GM12801 (cell line): Measurements from ENCODE around the gene AP1S2.

Experiments used
- TF ChIP-seq, protein P1 (sequence below): IDR thresholded peaks from one replicate; pipeline ENCODE4 v1.5.1; 2011; ENCODE audit warnings: control low read depth; ENCODE audit not compliant: insufficient read length; ENCODE audit errors: extremely low read depth

AP1S2 gene

DNA sequence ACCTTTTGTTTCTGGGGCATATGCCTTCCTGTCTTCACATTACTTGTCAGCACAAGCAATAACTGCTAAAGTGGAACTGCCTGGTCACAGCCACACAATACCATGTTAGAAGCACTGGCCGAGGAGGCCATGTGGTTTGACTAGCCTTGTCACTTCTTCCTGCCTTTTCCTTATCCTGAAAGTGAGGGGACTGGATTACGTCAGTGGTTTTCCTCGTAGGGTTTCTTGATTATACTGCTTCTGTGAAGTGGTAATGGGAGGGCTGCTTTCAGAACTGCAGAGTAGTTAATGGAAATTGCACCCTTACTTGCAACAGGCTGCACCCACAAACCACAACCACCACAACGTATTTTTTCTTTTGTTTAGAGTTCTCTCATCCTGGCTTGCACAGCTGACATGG, 37.7 kb downstream of the AP1S2 start:
- TF ChIP-seq, protein P1, sequence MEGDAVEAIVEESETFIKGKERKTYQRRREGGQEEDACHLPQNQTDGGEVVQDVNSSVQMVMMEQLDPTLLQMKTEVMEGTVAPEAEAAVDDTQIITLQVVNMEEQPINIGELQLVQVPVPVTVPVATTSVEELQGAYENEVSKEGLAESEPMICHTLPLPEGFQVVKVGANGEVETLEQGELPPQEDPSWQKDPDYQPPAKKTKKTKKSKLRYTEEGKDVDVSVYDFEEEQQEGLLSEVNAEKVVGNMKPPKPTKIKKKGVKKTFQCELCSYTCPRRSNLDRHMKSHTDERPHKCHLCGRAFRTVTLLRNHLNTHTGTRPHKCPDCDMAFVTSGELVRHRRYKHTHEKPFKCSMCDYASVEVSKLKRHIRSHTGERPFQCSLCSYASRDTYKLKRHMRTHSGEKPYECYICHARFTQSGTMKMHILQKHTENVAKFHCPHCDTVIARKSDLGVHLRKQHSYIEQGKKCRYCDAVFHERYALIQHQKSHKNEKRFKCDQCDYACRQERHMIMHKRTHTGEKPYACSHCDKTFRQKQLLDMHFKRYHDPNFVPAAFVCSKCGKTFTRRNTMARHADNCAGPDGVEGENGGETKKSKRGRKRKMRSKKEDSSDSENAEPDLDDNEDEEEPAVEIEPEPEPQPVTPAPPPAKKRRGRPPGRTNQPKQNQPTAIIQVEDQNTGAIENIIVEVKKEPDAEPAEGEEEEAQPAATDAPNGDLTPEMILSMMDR, result no peak

DNA sequence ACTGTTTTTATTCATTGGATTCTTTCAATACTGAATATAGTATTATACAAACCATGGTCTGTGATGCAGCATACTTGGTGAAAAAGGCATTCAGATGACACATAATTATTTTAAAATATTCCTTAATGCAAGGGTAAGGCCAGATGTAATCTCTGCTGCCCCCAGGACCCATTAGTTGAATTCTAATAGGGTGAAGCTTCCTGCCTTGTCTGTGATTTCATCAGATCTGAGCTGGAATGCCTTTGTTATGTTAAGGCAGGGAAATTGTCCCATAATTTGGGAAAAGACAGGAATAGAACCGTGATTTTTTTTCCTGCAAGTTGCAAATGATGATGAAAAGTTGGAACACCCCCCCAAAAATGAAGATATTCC, 38.2 kb downstream of the AP1S2 start:
- TF ChIP-seq, protein P1, result no peak

DNA sequence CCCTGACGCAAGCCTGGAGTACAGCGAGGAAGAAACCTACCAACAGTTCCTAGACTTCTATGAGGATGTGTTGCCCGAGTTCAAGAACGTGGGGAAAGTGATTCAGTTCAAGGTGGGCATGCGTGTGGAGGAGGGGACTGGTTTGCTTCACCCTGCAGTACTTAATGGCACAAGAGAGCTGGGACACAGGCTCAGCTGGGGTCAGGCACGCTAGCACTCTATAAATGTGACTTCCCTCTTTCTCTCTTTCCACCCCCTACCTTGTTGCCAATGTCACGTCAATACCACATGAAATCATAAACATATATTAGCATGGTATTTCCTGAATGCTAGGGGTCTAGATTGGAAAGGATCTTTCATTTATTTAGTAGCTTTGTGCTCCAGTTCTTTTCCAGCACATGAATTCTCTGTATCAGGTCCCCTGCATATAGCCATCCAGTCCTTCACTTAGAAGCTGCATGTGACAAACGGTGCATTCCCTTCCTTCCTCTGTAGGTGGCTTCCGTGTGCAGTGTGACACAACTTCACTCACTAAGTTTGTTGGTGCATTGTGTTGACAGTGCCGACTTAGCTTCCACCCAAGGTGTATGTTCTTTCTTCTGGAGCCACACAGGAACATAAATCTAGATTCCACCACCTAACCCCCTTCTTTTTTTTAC, 38.7 kb downstream of the AP1S2 start:
- TF ChIP-seq, protein P1, result no peak

DNA sequence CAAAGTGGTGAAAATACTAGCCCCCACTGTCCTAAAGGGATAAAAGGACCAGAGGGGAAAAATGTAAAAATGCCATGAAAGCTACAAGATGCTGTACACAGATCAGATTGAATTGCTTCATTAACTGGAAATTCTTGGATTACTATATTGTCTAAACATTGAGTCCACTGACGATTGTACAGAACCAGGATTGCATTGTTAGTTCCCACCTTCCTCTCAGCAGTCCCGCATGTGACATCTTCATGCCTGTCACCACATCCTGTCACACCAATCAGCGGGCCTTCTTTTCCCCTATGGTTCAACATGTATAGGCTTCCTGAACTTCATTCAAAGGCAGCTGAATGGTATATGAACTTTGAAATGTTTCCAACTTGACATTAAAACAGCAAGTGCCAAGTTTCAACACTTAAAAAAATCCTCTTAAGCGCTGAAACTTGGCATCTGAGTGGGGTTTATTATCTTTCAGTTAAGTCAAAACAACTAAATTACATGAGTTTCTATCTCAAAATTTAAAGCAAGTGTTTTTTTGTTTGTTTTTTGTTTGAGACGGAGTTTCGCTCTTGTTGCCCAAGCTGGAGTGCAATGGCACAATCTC, 39.7 kb downstream of the AP1S2 start:
- TF ChIP-seq, protein P1, result no peak

DNA sequence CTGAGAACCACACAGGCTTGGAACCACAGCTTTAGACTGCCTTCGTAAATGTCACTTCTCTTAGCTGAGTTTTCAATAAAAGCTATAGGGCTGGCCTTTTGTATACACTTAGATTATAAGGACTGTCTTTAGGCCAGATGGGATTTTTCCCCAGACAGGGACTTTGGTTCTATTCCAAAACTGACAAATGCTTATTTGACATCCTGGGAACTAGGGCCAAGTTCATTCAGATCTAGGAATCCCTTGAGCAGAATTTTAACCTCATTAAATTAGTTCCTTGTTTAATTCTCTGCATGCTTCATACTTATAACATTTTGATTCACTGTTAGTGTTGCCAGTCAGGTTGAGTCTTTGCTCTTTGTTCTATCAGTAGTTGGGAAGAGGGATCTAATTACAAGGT, 41.2 kb downstream of the AP1S2 start:
- TF ChIP-seq, protein P1, result no peak

DNA sequence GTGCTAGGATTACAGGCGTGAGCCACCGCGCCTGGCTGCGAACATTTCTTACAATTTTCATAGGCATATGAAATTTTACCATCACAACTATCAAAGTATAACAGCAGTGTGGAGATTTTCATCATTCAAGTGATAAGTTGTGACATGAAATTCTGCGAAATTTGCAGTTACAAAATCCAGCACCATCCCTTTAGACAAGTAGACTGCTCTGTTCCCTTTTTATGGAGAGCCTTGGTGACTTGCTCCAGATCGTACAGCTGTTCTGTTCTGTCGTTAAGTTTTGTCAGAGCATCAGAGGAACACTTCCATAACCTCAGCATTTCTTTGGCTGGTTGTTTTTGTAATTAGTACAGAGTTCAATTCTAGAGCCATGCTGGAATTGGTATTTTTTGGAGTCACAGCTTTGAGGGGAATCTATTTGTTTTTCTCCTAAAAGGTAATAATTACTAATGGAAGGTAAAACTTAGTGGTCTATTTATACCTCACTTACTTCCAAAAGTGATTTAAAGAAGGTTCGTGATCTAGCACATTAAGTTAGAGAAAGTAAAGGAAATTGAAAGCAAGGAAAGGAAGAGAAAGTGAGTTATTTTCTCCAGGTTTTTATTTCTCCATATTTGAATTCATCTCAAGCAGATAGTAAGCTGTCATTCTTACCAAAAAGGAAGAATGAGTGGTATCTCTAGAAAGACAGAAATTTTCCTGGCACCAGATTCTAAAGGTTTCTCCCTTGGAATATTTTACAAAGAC, 42.2 kb downstream of the AP1S2 start:
- TF ChIP-seq, protein P1, result no peak

DNA sequence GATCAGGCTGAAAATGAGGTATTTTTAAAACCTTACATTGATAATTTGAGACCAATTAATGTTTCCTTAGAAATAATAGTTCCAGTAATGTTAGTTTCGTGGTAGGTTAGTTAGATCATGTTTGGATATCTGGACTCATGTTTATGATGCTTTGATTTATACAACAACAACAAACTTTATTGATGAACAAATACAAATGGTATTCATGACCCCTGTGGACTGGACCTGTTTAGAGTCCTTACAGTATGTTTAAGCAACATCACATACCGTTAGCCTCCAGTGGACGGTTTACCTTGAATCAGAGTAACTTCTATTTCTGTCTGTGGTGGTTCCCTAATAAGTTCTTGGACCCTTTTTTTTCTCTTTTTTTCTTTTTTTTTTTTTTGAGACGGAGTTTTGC, 46.4 kb downstream of the AP1S2 start:
- TF ChIP-seq, protein P1, result no peak
